H4 (cell line): ENCODE results near the gene CEL. TPM values are rescaled to one million over a fixed set of nuclear protein-coding genes. Genes with fewer than 3 reads are reported as not detected.

ENCODE experiments used
- DNase-seq: peaks from one replicate; pipeline ENCODE4 v3.0.0-alpha.2; 2015; ENCODE audit warnings: low spot score
- total RNA-seq: library from RNA; depleted of rRNA; stranded (reverse); fragments of >200 nt; shearing (Covaris generic); gene quantifications from 2 replicates; pipeline ENCODE4 v1.2.3, GENCODE V29; 2014

CEL gene
- total RNA-seq, 1 experiment from 2014 or later = 0.14 TPM

- DNase-seq = no peak
Measured at GRCh38 chr9:133103987-133104505, 42.3 kb downstream of the CEL start.

- DNase-seq = no peak
Measured at GRCh38 chr9:133104718-133105460, 43.1 kb downstream of the CEL start.

GRCh38 chr9:133105461-133105770 lies 43.6 kb downstream of the CEL start:
- DNase-seq = no peak

GRCh38 chr9:133106511-133107244 lies 44.9 kb downstream of the CEL start:
- no peak for DNase-seq

GRCh38 chr9:133107245-133107722 lies 45.5 kb downstream of the CEL start:
- no peak for DNase-seq

GRCh38 chr9:133107961-133108793 lies 46.4 kb downstream of the CEL start:
- no peak for DNase-seq

GRCh38 chr9:133108794-133109641 lies 47.2 kb downstream of the CEL start:
- no peak for DNase-seq

- no peak for DNase-seq
Measured at GRCh38 chr9:133109931-133110650, 48.3 kb downstream of the CEL start.

- DNase-seq = no peak
Measured at GRCh38 chr9:133111808-133112662, 50.3 kb downstream of the CEL start.

GRCh38 chr9:133112663-133113026 lies 50.9 kb downstream of the CEL start:
- DNase-seq = no peak

GRCh38 chr9:133113163-133113948 lies 51.6 kb downstream of the CEL start:
- no peak for DNase-seq

GRCh38 chr9:133113949-133114885 lies 52.4 kb downstream of the CEL start:
- DNase-seq = peak; percentile 52

GRCh38 chr9:133114886-133115603 lies 53.3 kb downstream of the CEL start:
- no peak for DNase-seq

- DNase-seq = no peak
Measured at GRCh38 chr9:133115604-133116345, 54.0 kb downstream of the CEL start.

GRCh38 chr9:133116346-133117231 lies 54.8 kb downstream of the CEL start:
- DNase-seq = no peak
